ENCODE data around the gene MPP1. TPM values are rescaled to one million over a fixed set of nuclear protein-coding genes. Genes with fewer than 3 reads are reported as not detected.

Gene MPP1
- total and polyA plus RNA-seq, 9 of the 15 experiments (the other 6 are each of a cell fraction or from before 2014, with no cell fraction given) = 227 to 395 (median 283) TPM

DNA sequence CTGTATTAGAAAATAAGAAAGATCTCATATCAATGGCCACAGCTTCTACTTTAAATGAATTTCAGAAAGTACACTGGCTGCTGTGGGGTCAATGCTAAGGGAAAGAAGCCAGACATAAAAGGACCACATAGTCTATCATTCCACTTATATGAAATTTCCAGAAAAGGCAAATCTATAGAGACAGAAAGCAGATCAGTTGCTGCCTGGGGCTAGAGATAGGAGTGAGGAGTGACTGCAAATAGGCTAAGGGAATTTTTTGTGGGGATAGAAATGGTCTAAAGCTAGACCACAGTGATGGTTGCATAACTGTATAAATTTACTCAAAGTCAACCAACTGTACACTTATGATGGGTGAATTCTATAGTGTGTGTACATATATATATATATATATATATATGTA lies 62.7 kb downstream of the MPP1 start:
- in situ Hi-C loops (cut with MboI) = loop anchor here (25.0 kb wide), 1 partner anchor 155 kb away; the partner anchor contains the start of gene CTAG1A
- Histone ChIP-seq H3K4me2 (ENCODE audit: insufficient read depth, low read length) (no peak overlapping the region; the same call in 1 of the 2 replicates), H3K36me3 (ENCODE audit: control insufficient read depth, insufficient read depth, low read length) (peaks cover 9% of the 10 kb centered on the region; the same call in 2 of the 3 replicates), H3K4me3 (no peak overlapping the region), H3K9ac (ENCODE audit: insufficient read depth in 1 of 2, low read depth in 2 of 2, low read length in 2 of 2) (peak overlapping the region in 1 of 2 experiments; percentile 9; a peak in 1 of 4 replicates), H3K9me1 (ENCODE audit: control insufficient read depth, insufficient read depth, low read length) (no peaks in the 10 kb centered on the region), H3K4me1 (replicated peaks in 1 of 2; ENCODE audit: control insufficient read depth in 2 of 2, insufficient read depth in 2 of 2, low read length in 2 of 2) (peaks cover 0 to 28% of the 10 kb centered on the region in 2 experiments; a peak in 3 of 5 replicates), H3K9me3 (replicated peaks; ENCODE audit: control insufficient read depth, insufficient read depth, low read depth, low read length) (no peaks in the 10 kb centered on the region), H3K27me3 (ENCODE audit: control insufficient read depth in 2 of 2, insufficient read depth in 2 of 2, low read length in 2 of 2) (no peaks in the 10 kb centered on the region), H2AFZ (ENCODE audit: low read depth, low read length) (no peak overlapping the region), H4K20me1 (replicated peaks; ENCODE audit: control insufficient read depth, insufficient read depth, low read length) (no peaks in the 10 kb centered on the region), H3K27ac (ENCODE audit: extremely low read depth, low read depth, low read length) (0 out of 3 replicates have a peak overlapping the region, but pooled peaks have one; percentile 26), H3K79me2 (ENCODE audit: control insufficient read depth, insufficient read depth, low read length) (peaks cover 90% of the 10 kb centered on the region)
- POLR2A ChIA-PET = interaction anchor here (0.6 to 0.8 kb wide), 2 partner anchors 16 to 24 kb away, joined by 3 to 4 read pairs; no protein-coding TSS in a partner anchor
- intact Hi-C loops (cut with micrococcal nuclease) = no loop called here
- FAIRE-seq = peak; percentile 6
- peak in 1 of 4 experiments; percentile 38 for DNase-seq (ENCODE audit: extremely low read depth in 1 of 4, low spot score in 3 of 4)
- BruUV-seq (replicated peaks) = no TSS peak
- ATAC-seq = peak; percentile 37
- TF ChIP-seq CBFA2T2 (conservative IDR thresholded peaks at IDR 0.05) = peak; percentile 22; the same call in 1 of the 2 replicates
- TF ChIP-seq TAL1 (IDR thresholded peaks at IDR 0.05) = peak; percentile 33; the same call in 1 of the 2 replicates
- no peak for TF ChIP-seq ZBTB17 (CRISPR knock-in tag; IDR thresholded peaks at IDR 0.05)
- TF ChIP-seq, protein P1, sequence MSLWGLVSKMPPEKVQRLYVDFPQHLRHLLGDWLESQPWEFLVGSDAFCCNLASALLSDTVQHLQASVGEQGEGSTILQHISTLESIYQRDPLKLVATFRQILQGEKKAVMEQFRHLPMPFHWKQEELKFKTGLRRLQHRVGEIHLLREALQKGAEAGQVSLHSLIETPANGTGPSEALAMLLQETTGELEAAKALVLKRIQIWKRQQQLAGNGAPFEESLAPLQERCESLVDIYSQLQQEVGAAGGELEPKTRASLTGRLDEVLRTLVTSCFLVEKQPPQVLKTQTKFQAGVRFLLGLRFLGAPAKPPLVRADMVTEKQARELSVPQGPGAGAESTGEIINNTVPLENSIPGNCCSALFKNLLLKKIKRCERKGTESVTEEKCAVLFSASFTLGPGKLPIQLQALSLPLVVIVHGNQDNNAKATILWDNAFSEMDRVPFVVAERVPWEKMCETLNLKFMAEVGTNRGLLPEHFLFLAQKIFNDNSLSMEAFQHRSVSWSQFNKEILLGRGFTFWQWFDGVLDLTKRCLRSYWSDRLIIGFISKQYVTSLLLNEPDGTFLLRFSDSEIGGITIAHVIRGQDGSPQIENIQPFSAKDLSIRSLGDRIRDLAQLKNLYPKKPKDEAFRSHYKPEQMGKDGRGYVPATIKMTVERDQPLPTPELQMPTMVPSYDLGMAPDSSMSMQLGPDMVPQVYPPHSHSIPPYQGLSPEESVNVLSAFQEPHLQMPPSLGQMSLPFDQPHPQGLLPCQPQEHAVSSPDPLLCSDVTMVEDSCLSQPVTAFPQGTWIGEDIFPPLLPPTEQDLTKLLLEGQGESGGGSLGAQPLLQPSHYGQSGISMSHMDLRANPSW (CRISPR knock-in tag; IDR thresholded peaks at IDR 0.05) = no peak
- TF ChIP-seq PHF21A (IDR thresholded peaks at IDR 0.05; ENCODE audit: borderline replicate concordance, low read depth) = no peak
- TF ChIP-seq ARID1B (IDR thresholded peaks at IDR 0.05) = peak; percentile 48; the same call in 1 of the 2 replicates
- 0 out of 2 replicates have a peak, but pooled peaks have one; percentile 10 for TF ChIP-seq TEAD4 (IDR thresholded peaks at IDR 0.05; ENCODE audit: low read length)
- TF ChIP-seq TEAD4 (CRISPR knock-in tag; IDR thresholded peaks at IDR 0.05; ENCODE audit: borderline replicate concordance) = no peak
- TF ChIP-seq CBFA2T3 (IDR thresholded peaks at IDR 0.05) = peak; percentile 62
- no peak for TF ChIP-seq XRCC5 (IDR thresholded peaks at IDR 0.05; ENCODE audit: low read depth, low read length)
- TF ChIP-seq TCF3 (CRISPR knock-in tag; IDR thresholded peaks at IDR 0.05) = peak; percentile 54; the same call in 1 of the 2 replicates
- TF ChIP-seq PHF20 (IDR thresholded peaks at IDR 0.05; ENCODE audit: partially characterized antibody) = no peak
- TF ChIP-seq, protein P2, sequence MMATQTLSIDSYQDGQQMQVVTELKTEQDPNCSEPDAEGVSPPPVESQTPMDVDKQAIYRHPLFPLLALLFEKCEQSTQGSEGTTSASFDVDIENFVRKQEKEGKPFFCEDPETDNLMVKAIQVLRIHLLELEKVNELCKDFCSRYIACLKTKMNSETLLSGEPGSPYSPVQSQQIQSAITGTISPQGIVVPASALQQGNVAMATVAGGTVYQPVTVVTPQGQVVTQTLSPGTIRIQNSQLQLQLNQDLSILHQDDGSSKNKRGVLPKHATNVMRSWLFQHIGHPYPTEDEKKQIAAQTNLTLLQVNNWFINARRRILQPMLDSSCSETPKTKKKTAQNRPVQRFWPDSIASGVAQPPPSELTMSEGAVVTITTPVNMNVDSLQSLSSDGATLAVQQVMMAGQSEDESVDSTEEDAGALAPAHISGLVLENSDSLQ (IDR thresholded peaks at IDR 0.05) = no peak
- TF ChIP-seq, protein P3, sequence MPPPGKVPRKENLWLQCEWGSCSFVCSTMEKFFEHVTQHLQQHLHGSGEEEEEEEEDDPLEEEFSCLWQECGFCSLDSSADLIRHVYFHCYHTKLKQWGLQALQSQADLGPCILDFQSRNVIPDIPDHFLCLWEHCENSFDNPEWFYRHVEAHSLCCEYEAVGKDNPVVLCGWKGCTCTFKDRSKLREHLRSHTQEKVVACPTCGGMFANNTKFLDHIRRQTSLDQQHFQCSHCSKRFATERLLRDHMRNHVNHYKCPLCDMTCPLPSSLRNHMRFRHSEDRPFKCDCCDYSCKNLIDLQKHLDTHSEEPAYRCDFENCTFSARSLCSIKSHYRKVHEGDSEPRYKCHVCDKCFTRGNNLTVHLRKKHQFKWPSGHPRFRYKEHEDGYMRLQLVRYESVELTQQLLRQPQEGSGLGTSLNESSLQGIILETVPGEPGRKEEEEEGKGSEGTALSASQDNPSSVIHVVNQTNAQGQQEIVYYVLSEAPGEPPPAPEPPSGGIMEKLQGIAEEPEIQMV (tag; conservative IDR thresholded peaks at IDR 0.05; ENCODE audit: low read depth) = no peak
- CTCF ChIA-PET (ENCODE audit: low intra/inter-chr PET ratio) = no interaction called here
